Loucy (cell line): ENCODE data around the gene SLAMF7.

Experiments
- EZH2phosphoT487 ChIP-seq: fragments of 200-600 bp; IDR thresholded peaks from 2 replicates; pipeline ENCODE4 v1.6.1; 2018; ENCODE audit warnings: antibody characterized with exemption, mild to moderate bottlenecking, moderate library complexity, borderline replicate concordance
- TF ChIP-seq, protein P1 (sequence below): fragments of 200-600 bp; sonication (generic); conservative IDR thresholded peaks from 2 replicates; pipeline ENCODE4 v1.5.1; 2014; ENCODE audit warnings: mild to moderate bottlenecking, antibody characterized with exemption, low read length

DNA sequence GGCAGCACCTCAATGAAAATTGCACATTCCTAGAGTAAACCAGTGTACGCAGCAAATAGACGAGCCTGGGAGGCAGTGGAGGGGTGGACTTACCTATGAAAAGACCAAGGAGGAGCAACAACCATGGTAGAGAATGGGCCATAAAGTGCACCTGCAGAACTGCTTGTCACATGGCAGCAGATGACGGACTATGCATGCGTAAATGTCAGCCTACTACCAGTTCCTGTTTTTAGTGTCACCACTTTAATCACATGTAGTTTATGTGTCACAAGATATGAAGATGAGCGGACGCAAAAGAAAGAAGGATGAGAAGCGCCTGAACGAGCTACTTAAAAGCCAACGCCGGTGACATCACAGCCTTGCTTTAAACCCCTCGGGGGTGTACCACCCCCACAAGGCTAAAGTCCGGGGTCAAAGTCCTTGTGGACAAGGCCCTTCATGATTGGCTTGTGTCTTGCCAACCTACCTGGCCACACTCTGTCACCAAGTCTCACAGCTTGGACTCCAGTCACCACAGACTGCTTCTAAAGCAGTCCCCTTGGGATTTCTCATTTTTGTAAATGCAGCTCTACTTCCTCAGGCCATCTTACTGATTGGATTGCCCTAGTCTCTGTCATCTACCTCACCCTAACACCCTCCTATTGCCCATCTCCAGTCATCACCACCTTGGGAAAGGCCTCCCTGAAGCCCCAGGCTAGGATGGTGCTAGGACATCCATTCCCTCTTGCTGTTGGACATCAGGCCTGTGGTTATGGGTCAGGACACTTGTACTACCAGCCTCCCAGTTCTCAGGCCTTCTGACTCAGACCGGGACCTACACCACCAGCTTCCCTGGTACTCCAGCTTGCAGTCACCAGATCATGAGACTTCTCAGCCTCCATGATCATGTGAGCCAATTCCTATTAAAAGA, 50.9 kb downstream of the SLAMF7 start:
- TF ChIP-seq, protein P1, sequence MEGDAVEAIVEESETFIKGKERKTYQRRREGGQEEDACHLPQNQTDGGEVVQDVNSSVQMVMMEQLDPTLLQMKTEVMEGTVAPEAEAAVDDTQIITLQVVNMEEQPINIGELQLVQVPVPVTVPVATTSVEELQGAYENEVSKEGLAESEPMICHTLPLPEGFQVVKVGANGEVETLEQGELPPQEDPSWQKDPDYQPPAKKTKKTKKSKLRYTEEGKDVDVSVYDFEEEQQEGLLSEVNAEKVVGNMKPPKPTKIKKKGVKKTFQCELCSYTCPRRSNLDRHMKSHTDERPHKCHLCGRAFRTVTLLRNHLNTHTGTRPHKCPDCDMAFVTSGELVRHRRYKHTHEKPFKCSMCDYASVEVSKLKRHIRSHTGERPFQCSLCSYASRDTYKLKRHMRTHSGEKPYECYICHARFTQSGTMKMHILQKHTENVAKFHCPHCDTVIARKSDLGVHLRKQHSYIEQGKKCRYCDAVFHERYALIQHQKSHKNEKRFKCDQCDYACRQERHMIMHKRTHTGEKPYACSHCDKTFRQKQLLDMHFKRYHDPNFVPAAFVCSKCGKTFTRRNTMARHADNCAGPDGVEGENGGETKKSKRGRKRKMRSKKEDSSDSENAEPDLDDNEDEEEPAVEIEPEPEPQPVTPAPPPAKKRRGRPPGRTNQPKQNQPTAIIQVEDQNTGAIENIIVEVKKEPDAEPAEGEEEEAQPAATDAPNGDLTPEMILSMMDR, result no peak
- TF ChIP-seq EZH2phosphoT487, result no peak
